Measurements from ENCODE around the gene FCRL1.

Gene FCRL1

GRCh38 chr1:157758018-157758417 is 61.9 kb downstream of the FCRL1 start:
- TF ChIP-seq BACH2 (CRISPR knock-in tag; IDR thresholded peaks at IDR 0.05; ENCODE audit: borderline replicate concordance) (no peak), ZNF565 (CRISPR knock-in tag; conservative IDR thresholded peaks at IDR 0.05; ENCODE audit: low read depth) (no peak), ZFP3 (CRISPR knock-in tag; IDR thresholded peaks at IDR 0.05) (no peak), ARNTL (CRISPR knock-in tag; IDR thresholded peaks at IDR 0.05; ENCODE audit: borderline replicate concordance, low read depth) (no peak), PPARA (CRISPR knock-in tag; IDR thresholded peaks at IDR 0.05; ENCODE audit: borderline replicate concordance) (no peak), CREB5 (CRISPR knock-in tag; IDR thresholded peaks at IDR 0.05; ENCODE audit: low read depth) (no peak), ZNF70 (CRISPR knock-in tag; IDR thresholded peaks at IDR 0.05) (no peak)
- no peak for ATAC-seq

- no peak for TF ChIP-seq ISL1 (CRISPR knock-in tag; IDR thresholded peaks at IDR 0.05)
- TF ChIP-seq RARB (CRISPR knock-in tag; IDR thresholded peaks at IDR 0.05): no peak
- TF ChIP-seq ZNF8 (CRISPR knock-in tag; IDR thresholded peaks at IDR 0.05): no peak
- TF ChIP-seq CSRNP3 (CRISPR knock-in tag; IDR thresholded peaks at IDR 0.05): no peak
- TF ChIP-seq BACH2 (CRISPR knock-in tag; IDR thresholded peaks at IDR 0.05; ENCODE audit: borderline replicate concordance): no peak
- TF ChIP-seq POU6F1 (CRISPR knock-in tag; IDR thresholded peaks at IDR 0.05; ENCODE audit: borderline replicate concordance, low read depth): no peak
- TF ChIP-seq CSDC2 (CRISPR knock-in tag; IDR thresholded peaks at IDR 0.05): no peak
- TF ChIP-seq OSR1 (CRISPR knock-in tag; IDR thresholded peaks at IDR 0.05): no peak
- no peak for TF ChIP-seq ZFP3 (CRISPR knock-in tag; IDR thresholded peaks at IDR 0.05)
- no peak for TF ChIP-seq ZFP30 (CRISPR knock-in tag; IDR thresholded peaks at IDR 0.05)
- TF ChIP-seq GLIS3 (CRISPR knock-in tag; IDR thresholded peaks at IDR 0.05): no peak
- no peak for TF ChIP-seq ZC3H10 (CRISPR knock-in tag; IDR thresholded peaks at IDR 0.05)
- no peak for TF ChIP-seq ESRRG (CRISPR knock-in tag; IDR thresholded peaks at IDR 0.05)
- no peak for TF ChIP-seq SNAI2 (CRISPR knock-in tag; IDR thresholded peaks at IDR 0.05)
- no peak for TF ChIP-seq ZNF565 (CRISPR knock-in tag; conservative IDR thresholded peaks at IDR 0.05; ENCODE audit: low read depth)
- no peak for TF ChIP-seq TCF4 (CRISPR knock-in tag; IDR thresholded peaks at IDR 0.05; ENCODE audit: borderline replicate concordance)
- TF ChIP-seq PATZ1 (CRISPR knock-in tag; IDR thresholded peaks at IDR 0.05; ENCODE audit: borderline replicate concordance): no peak
- no peak for TF ChIP-seq ZNF70 (CRISPR knock-in tag; IDR thresholded peaks at IDR 0.05)
- ATAC-seq: no peak
These were observed 66.3 kb downstream of the FCRL1 start for GRCh38 chr1:157753611-157754010.

GRCh38 chr1:157751283-157751682 is 68.6 kb downstream of the FCRL1 start:
- peak; percentile 39; the same call in 1 of the 3 replicates for ATAC-seq
- TF ChIP-seq CREB5 (CRISPR knock-in tag; IDR thresholded peaks at IDR 0.05; ENCODE audit: low read depth) (no peak), PPARA (CRISPR knock-in tag; IDR thresholded peaks at IDR 0.05; ENCODE audit: borderline replicate concordance) (no peak), TCF4 (CRISPR knock-in tag; IDR thresholded peaks at IDR 0.05; ENCODE audit: borderline replicate concordance) (no peak), ZFP30 (CRISPR knock-in tag; IDR thresholded peaks at IDR 0.05) (no peak), ZNF8 (CRISPR knock-in tag; IDR thresholded peaks at IDR 0.05) (no peak)

- ATAC-seq: no peak
- TF ChIP-seq ESRRG (CRISPR knock-in tag; IDR thresholded peaks at IDR 0.05): no peak
- TF ChIP-seq ISL1 (CRISPR knock-in tag; IDR thresholded peaks at IDR 0.05): no peak
- no peak for TF ChIP-seq BACH2 (CRISPR knock-in tag; IDR thresholded peaks at IDR 0.05; ENCODE audit: borderline replicate concordance)
- TF ChIP-seq TCF4 (CRISPR knock-in tag; IDR thresholded peaks at IDR 0.05; ENCODE audit: borderline replicate concordance): no peak
- no peak for TF ChIP-seq GLIS3 (CRISPR knock-in tag; IDR thresholded peaks at IDR 0.05)
- no peak for TF ChIP-seq ARNTL (CRISPR knock-in tag; IDR thresholded peaks at IDR 0.05; ENCODE audit: borderline replicate concordance, low read depth)
- TF ChIP-seq ZNF70 (CRISPR knock-in tag; IDR thresholded peaks at IDR 0.05): no peak
- TF ChIP-seq ZC3H10 (CRISPR knock-in tag; IDR thresholded peaks at IDR 0.05): no peak
- no peak for TF ChIP-seq TOX (CRISPR knock-in tag; IDR thresholded peaks at IDR 0.05; ENCODE audit: borderline replicate concordance)
These were observed 71.6 kb downstream of the FCRL1 start for GRCh38 chr1:157748262-157748817.

Data from SK-N-SH treated with all-trans-retinoic acid at 6 μM for 48 hours (cell line).